ENCODE data around the gene SNX30.

The SNX30 gene

GRCh38 chr9:112784020-112784785 lies 33.6 kb downstream of the SNX30 start:
- no peak for DNase-seq

- no peak for DNase-seq
Observed at GRCh38 chr9:112785986-112786385, 35.4 kb downstream of the SNX30 start.

GRCh38 chr9:112786829-112787520 lies 36.4 kb downstream of the SNX30 start:
- DNase-seq: peak; percentile 10

- DNase-seq: no peak
Observed at GRCh38 chr9:112787978-112788377, 37.4 kb downstream of the SNX30 start.

- DNase-seq: no peak
Observed at GRCh38 chr9:112789473-112789872, 38.9 kb downstream of the SNX30 start.

- peak; percentile 18 for DNase-seq
Observed at GRCh38 chr9:112789891-112790774, 39.6 kb downstream of the SNX30 start.

- no peak for DNase-seq
Observed at GRCh38 chr9:112792670-112793069, 42.1 kb downstream of the SNX30 start.

- peak; percentile 73 for DNase-seq
Observed at GRCh38 chr9:112793213-112793810, 42.8 kb downstream of the SNX30 start.

- DNase-seq: peak; percentile 64
Observed at GRCh38 chr9:112794731-112795130, 44.2 kb downstream of the SNX30 start.

- DNase-seq: no peak
Observed at GRCh38 chr9:112795921-112796320, 45.4 kb downstream of the SNX30 start.

GRCh38 chr9:112796485-112796884 lies 45.9 kb downstream of the SNX30 start:
- DNase-seq: no peak

GRCh38 chr9:112809351-112809848 lies 58.8 kb downstream of the SNX30 start:
- DNase-seq: peak; percentile 86

- DNase-seq: peak; percentile 34
Observed at GRCh38 chr9:112809906-112810305, 59.3 kb downstream of the SNX30 start.

- DNase-seq: no peak
Observed at GRCh38 chr9:112810696-112811490, 60.3 kb downstream of the SNX30 start.

GRCh38 chr9:112811518-112811917 lies 61.0 kb downstream of the SNX30 start:
- no peak for DNase-seq

- no peak for DNase-seq
Observed at GRCh38 chr9:112815868-112816267, 65.3 kb downstream of the SNX30 start.

- DNase-seq: no peak
Observed at GRCh38 chr9:112817860-112818203, 67.3 kb downstream of the SNX30 start.

- DNase-seq: peak; percentile 34
Observed at GRCh38 chr9:112819635-112820496, 69.3 kb downstream of the SNX30 start.

GRCh38 chr9:112820881-112821280 lies 70.3 kb downstream of the SNX30 start:
- peak; percentile 69 for DNase-seq

- DNase-seq: no peak
Observed at GRCh38 chr9:112822618-112823017, 72.1 kb downstream of the SNX30 start.

GRCh38 chr9:112823257-112823656 lies 72.7 kb downstream of the SNX30 start:
- DNase-seq: no peak

Measured in inflammatory macrophage treated with lipopolysaccharide for 4 hours (primary cell).